Heart right ventricle (tissue), 16 donors: ENCODE results near the gene VASP. TPM values are rescaled to one million over a fixed set of nuclear protein-coding genes. Genes with fewer than 3 reads are reported as not detected.

ENCODE experiments used
- ATAC-seq, 8 donors: fragments of 200-7000 bp; cut with Tn5 transposase; one replicate each; pipeline ENCODE4 v1.9.1; 2020; ENCODE audit warnings: mild to moderate bottlenecking in 8 of 8, moderate library complexity in 8 of 8, moderate number of reproducible peaks in 1 of 8
- DNase-seq, 2 donors: peaks; one replicate each; pipeline ENCODE4 v3.0.0-alpha.2; 2020
- H3K27ac ChIP-seq, 10 donors: fragments of 200-600 bp; sonication (generic) in 2 of 10; one replicate each; pipeline versions ENCODE4 v1.5.0 to v1.8.0; 2020 to 2022; ENCODE audit warnings: mild to moderate bottlenecking in 3 of 10
- H3K27me3 ChIP-seq, 7 donors: fragments of 200-600 bp; one replicate each; pipeline ENCODE4 v1.8.0; 2021 to 2022; ENCODE audit warnings: mild to moderate bottlenecking in 2 of 7
- H3K36me3 ChIP-seq, 9 donors: fragments of 200-600 bp; sonication (generic) in 1 of 9; one replicate each; pipeline versions ENCODE4 v1.5.0 to v1.8.0; 2020 to 2022; ENCODE audit warnings: mild to moderate bottlenecking in 2 of 9
- H3K4me1 ChIP-seq, 9 donors: fragments of 200-600 bp; sonication (generic) in 1 of 9; one replicate each; pipeline versions ENCODE4 v1.5.0 to v1.8.0; 2020 to 2022; ENCODE audit warnings: mild to moderate bottlenecking in 4 of 9
- H3K4me3 ChIP-seq, 10 donors: fragments of 200-600 bp; sonication (generic) in 2 of 10; one replicate each; pipeline versions ENCODE4 v1.5.0 to v1.8.0; 2020 to 2022; ENCODE audit warnings: mild to moderate bottlenecking in 7 of 10, moderate library complexity in 2 of 10
- H3K9me3 ChIP-seq, 11 donors: fragments of 200-600 bp in 10 of 11; sonication (generic) in 2 of 11; one replicate each; pipeline versions ENCODE4 v1.5.0 to v1.8.0; 2013 to 2022; ENCODE audit warnings: mild to moderate bottlenecking in 2 of 11, control low read depth in 1 of 11, moderate library complexity in 1 of 11
- CTCF ChIP-seq, 9 donors: fragments of 200-600 bp; sonication (generic) in 2 of 9; IDR thresholded peaks; one replicate each; pipeline versions ENCODE4 v1.5.0 to v1.8.0; 2021 to 2022; ENCODE audit warnings: antibody characterized with exemption in 9 of 9, mild to moderate bottlenecking in 5 of 9, moderate library complexity in 1 of 9
- WGBS, 2 donors: extraction: QIAGEN DNeasy Blood & Tissue Kit; methylation state at CpG; one replicate each; pipeline ENCODE4 v1.1.7; 2013; ENCODE audit warnings: inconsistent platforms in 1 of 2; 5-methylcytosine and 5-hydroxymethylcytosine counted together
- intact Hi-C, 10 donors: fragments of 100-400 bp; cut with DNase I; formaldehyde crosslinking; loops; one replicate each; pipeline versions ENCODE4 v1.11.1 to v1.14.2; 2022
- polyA plus RNA-seq, 2 donors: library from polyadenylated mRNA; stranded (reverse); fragments of 200-250 nt; gene quantifications; one replicate each; pipeline ENCODE4 v1.2.3, GENCODE V29; 2013
- total RNA-seq, 10 donors: library from RNA; stranded (reverse); fragmentation: NEBNext Ultra II Directional in 3 of 10; extraction: Animal tissue kit (Norgen Biotek cat#: 25700) in 3 of 10; gene quantifications; one replicate each; pipeline versions ENCODE4 v1.2.1 to v1.2.4, GENCODE V29; 2021 to 2023
- donor health status: Arrhythmogenic right ventricular cardiomyopathy.
- donor health status: ischemic (EF 13 %, LVEDD 7.1; RV severe dilation, severe dysfunction).
- donor health status: healthy with polysubstance abuse.
- donor health status: DM: no; HTN: yes; CAD: no.
- donor health status: DM: no; HTN: no; CAD: no.
- donor health status: ischemic (EF 25% LVEDD 6.9; RV normal size, moderate dysfunction).
- donor health status: ischemic (EF 25% LVEDD 5.7; RV mildly dilated, moderate dysfunction).
- donor health status: healthy.
- donor health status: DM: yes; HTN: yes; CAD: no.
- donor health status: Ischemic cardiomyopathy.
- donor health status: ischemic (EF 35%, LVEDD 5.7; RV mildly dilated, moderate dysfunction).
- donor health status: nonischemic (EF 11% LVEDD 7.7; RV severe dilation, severe dysfunction).
- donor health status: DM: yes; HTN: yes; CAD: no.
- donor health status: PGD.
- donor health status: ischemic (EF 29% LVEDD 5.4; RV normal size, mild dysfunction).
- donor health status: nonischemic (EF 23%, LVEDD 6.1; RV moderate dilation, normal function).

Gene VASP
- total and polyA plus RNA-seq, 12 donors, result 24.9 to 78.6 (median 43.6) TPM

GRCh38 chr19:45505151-45505995, 1.9 kb upstream of the VASP start:
- no peak for TF ChIP-seq CTCF (IDR thresholded peaks at IDR 0.05)
- ATAC-seq (no peak), DNase-seq (no peak)
- Histone ChIP-seq H3K4me3 (no peak overlapping the region), H3K27me3 (peaks cover 0 to 9% (median 0%) of the 10 kb centered on the region in 7 donors), H3K27ac (peak overlapping the region in 7 of 10 donors; percentile 84 to 99 (median 98)), H3K36me3 (peaks cover 0 to under 1% (median 0%) of the 10 kb centered on the region in 9 donors), H3K9me3 (no peaks in the 10 kb centered on the region), H3K4me1 (peaks cover 0 to 43% (median 12%) of the 10 kb centered on the region in 9 donors)
- WGBS, 2 donors, result 85 to 89% methylated on average over 8 of the region's 8 CpGs
- intact Hi-C loops, result loop anchor here in 2 of 10 donors (5.0 kb wide), 2 partner anchors 67 to 72 kb away; no protein-coding TSS in a partner anchor

- intact Hi-C loops, result loop anchor here in 2 of 10 donors (5.0 kb wide), 2 partner anchors 66 to 71 kb away; no protein-coding TSS in a partner anchor
- 60 to 68% methylated on average over 5 of the region's 5 CpGs for WGBS, 2 donors
- H3K27me3 ChIP-seq, result peaks cover 0 to 4% (median 0%) of the 10 kb centered on the region in 7 donors
- TF ChIP-seq CTCF (IDR thresholded peaks at IDR 0.05), result no peak
- H3K27ac ChIP-seq, result peak overlapping the region; percentile 76 to 99 (median 97)
- ATAC-seq (no peak), DNase-seq (no peak)
- peak overlapping the region in 6 of 10 donors; percentile 76 to 100 (median 96) for H3K4me3 ChIP-seq
- peaks cover 0 to 4% (median 0%) of the 10 kb centered on the region in 9 donors for H3K36me3 ChIP-seq
- peaks cover 0 to 48% (median 18%) of the 10 kb centered on the region in 9 donors for H3K4me1 ChIP-seq
- H3K9me3 ChIP-seq, result no peaks in the 10 kb centered on the region
Observed at GRCh38 chr19:45505996-45506245, 1.4 kb upstream of the VASP start.

DNA sequence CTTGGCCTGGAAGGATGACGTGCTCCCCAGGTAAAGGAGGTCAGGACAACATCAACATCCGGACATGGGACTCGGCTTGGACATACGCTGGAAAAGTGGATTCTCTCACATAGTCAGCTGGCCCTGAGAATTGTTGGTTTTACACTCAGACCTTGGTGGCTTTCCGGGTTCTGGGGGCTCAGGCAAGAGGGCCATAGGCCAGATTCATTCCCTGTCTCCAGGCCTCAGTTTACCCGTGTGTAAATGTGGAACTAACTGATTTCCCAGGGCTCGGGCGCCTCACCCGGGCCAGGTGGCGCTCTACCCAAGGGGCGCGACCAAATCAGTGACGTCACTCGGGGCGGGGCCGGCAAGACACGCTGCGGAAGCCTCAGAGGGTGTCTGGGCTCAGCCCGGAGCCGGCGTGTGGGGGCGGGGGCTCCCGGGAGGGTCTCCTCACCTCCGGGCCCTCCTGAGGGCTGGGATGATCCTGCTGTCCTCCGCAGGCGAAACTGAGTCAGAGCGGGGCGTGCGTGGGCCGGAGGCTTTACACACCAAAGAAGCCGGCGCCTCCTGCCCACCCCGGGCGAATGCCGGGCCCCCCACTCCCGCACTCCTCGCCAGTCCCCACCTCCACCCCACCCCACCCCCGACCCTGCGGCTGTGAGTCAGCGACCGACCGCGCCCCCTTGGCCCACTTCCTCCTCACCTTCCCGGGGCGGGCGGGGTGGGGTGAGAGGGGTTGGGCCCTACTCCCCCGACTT, 862 bp upstream of the VASP start:
- ATAC-seq (peak; percentile 78 to 88 (median 83)), DNase-seq (peak; percentile 95)
- Histone ChIP-seq H3K36me3 (peaks cover 0 to 8% (median 0%) of the 10 kb centered on the region in 9 donors), H3K4me1 (peaks cover 0 to 48% (median 21%) of the 10 kb centered on the region in 9 donors), H3K9me3 (no peaks in the 10 kb centered on the region), H3K27ac (peak overlapping the region; percentile 76 to 99 (median 97)), H3K27me3 (no peaks in the 10 kb centered on the region), H3K4me3 (peak overlapping the region; percentile 76 to 100 (median 97))
- TF ChIP-seq CTCF (IDR thresholded peaks at IDR 0.05), result peak in 8 of 9 donors; percentile 27 to 76 (median 54)
- intact Hi-C loops, result loop anchor here in 2 of 10 donors (5.0 kb wide), 2 partner anchors 66 to 71 kb away; no protein-coding TSS in a partner anchor
- 1 to 2% methylated on average over 36 to 47 of the region's 47 CpGs for WGBS, 2 donors

DNA sequence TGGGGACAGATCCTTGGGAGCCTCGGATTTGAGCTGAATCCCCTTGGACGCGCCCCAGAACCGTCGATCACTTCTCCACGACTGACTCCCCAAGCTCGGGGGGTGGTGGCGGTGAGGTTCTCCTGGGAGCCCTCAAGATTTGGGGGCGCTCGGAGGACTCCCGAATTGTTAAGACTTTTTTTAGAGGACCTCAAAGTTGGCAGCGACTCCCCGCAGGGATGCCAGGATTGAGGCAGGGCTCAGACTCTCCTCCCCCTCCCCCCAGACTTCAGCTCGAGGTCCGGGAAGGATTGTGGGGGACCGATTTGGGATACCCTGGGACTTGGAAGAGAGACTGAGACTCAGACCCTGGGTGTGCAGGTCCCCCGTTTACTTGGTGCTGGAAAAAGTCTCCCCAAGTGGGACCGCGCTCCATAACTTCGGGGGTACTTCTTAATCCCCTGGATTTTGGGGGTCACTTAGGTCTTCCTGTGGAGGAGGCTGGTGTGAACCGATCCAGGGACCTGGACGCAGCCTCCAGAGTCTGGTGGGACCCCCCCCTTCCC, 665 bp downstream of the VASP start:
- peaks cover 0 to 51% (median 34%) of the 10 kb centered on the region in 9 donors for H3K4me1 ChIP-seq
- H3K27me3 ChIP-seq, result no peaks in the 10 kb centered on the region
- intact Hi-C loops, result loop anchor here in 2 of 10 donors (5.0 kb wide), 2 partner anchors 64 to 69 kb away; no protein-coding TSS in a partner anchor
- DNase-seq (no peak), ATAC-seq (no peak)
- no peak for TF ChIP-seq CTCF (IDR thresholded peaks at IDR 0.05)
- H3K36me3 ChIP-seq, result peaks cover 0 to 15% (median 0%) of the 10 kb centered on the region in 9 donors
- H3K27ac ChIP-seq, result peak overlapping the region; percentile 76 to 99 (median 97)
- H3K9me3 ChIP-seq, result no peaks in the 10 kb centered on the region
- H3K4me3 ChIP-seq, result peak overlapping the region; percentile 76 to 100 (median 97)
- WGBS, 2 donors, result 0% methylated on average over 22 of the region's 22 CpGs
